Endothelial cell of umbilical vein (primary cell): ENCODE data around the gene KLHL35. TPM values are rescaled to one million over a fixed set of nuclear protein-coding genes. Genes with fewer than 3 reads are reported as not detected.

Experiments used
- BruUV-seq: library from RNA; stranded (reverse); fragments of 400-500 nt; replicated peaks from 2 replicates; lab custom pipeline; 2021; lab: Mats Ljungman, UMichigan
- CTCF ChIA-PET: fragments of 300-600, 350-600 bp; sonication (Branson Sonifier 250); formaldehyde crosslinking; loops from one replicate; lab custom pipeline; 2021; ENCODE audit warnings: antibody characterized with exemption, inconsistent platforms; lab: Charles Lee
- POLR2A ChIA-PET: fragments of 300-600, 350-600 bp; sonication (Branson Sonifier 250); formaldehyde crosslinking; loops from one replicate; lab custom pipeline; 2021; ENCODE audit warnings: antibody characterized with exemption, inconsistent platforms; lab: Charles Lee
- DNase-seq: peaks from one replicate; pipeline ENCODE4 v3.0.0-alpha.2; 2011; ENCODE audit warnings: low read depth, low spot score
- FAIRE-seq: peaks from 2 replicates; lab custom pipeline; 2011; peaks lifted over from hg19 to GRCh38; lab: Jason Lieb, UNC
- H2AFZ ChIP-seq: 2 replicates; pipeline ENCODE4 v1.6.0; 2012; ENCODE audit warnings: low read depth, low read length, control low read depth, inconsistent platforms
- H3K27ac ChIP-seq: 2 replicates; pipeline ENCODE4 v1.5.1; 2011; ENCODE audit warnings: low read depth, mild to moderate bottlenecking, control low read depth, low read length, moderate library complexity; ENCODE audit not compliant: insufficient read depth
- H3K27me3 ChIP-seq, 2 experiments: 2 replicates each; pipeline versions ENCODE4 v1.6.0 to v1.6.1; 2011; ENCODE audit warnings: low read length in 2 of 2, mixed read lengths in 1 of 2; ENCODE audit not compliant: control insufficient read depth in 2 of 2, insufficient read depth in 2 of 2
- H3K36me3 ChIP-seq, 2 experiments: 2 replicates in 1 of 2; 3 replicates in 1 of 2; pipeline ENCODE4 v1.5.1; 2011; ENCODE audit warnings: low read length in 2 of 2, mild to moderate bottlenecking in 1 of 2, moderate library complexity in 1 of 2; ENCODE audit not compliant: control insufficient read depth in 2 of 2, insufficient read depth in 2 of 2; ENCODE audit errors: extremely low read depth in 1 of 2
- H3K4me1 ChIP-seq: 3 replicates; pipeline ENCODE4 v1.5.1; 2011; ENCODE audit warnings: mild to moderate bottlenecking, low read length; ENCODE audit not compliant: control insufficient read depth, insufficient read depth; ENCODE audit errors: extremely low read depth
- H3K4me2 ChIP-seq: 2 replicates; pipeline ENCODE4 v1.6.1; 2011; ENCODE audit warnings: low read length, control low read depth, mixed read lengths; ENCODE audit not compliant: insufficient read depth
- H3K4me3 ChIP-seq, 3 experiments: fragments of 200-600 bp in 1 of 3; sonication (generic), shearing (Covaris generic) in 1 of 3; replicated peaks in 1 of 3; 2 replicates each; pipeline ENCODE4 v1.5.1; 2011 to 2016; ENCODE audit warnings: control low read depth in 3 of 3, low read length in 3 of 3, mild to moderate bottlenecking in 2 of 3, inconsistent platforms in 1 of 3, low read depth in 1 of 3, moderate library complexity in 1 of 3; ENCODE audit not compliant: insufficient read depth in 1 of 3
- H3K79me2 ChIP-seq: 2 replicates; pipeline ENCODE4 v1.6.0; 2012; ENCODE audit warnings: low read length, inconsistent platforms; ENCODE audit not compliant: control insufficient read depth, insufficient read depth
- H3K9ac ChIP-seq: replicated peaks from 2 replicates; pipeline ENCODE3; 2011; ENCODE audit warnings: low read length, control low read depth; ENCODE audit not compliant: insufficient read depth; ENCODE audit errors: extremely low read depth
- H3K9me1 ChIP-seq: replicated peaks from 3 replicates; pipeline ENCODE4 v1.6.0; 2011; ENCODE audit warnings: mild to moderate bottlenecking, low read length; ENCODE audit not compliant: control insufficient read depth, insufficient read depth; ENCODE audit errors: extremely low read depth
- H3K9me3 ChIP-seq: replicated peaks from 2 replicates; pipeline ENCODE4 v1.5.1; 2012; ENCODE audit warnings: low read length, inconsistent platforms; ENCODE audit not compliant: control insufficient read depth, insufficient read depth
- H4K20me1 ChIP-seq: replicated peaks from 2 replicates; pipeline ENCODE3; 2011; ENCODE audit warnings: mild to moderate bottlenecking, low read length; ENCODE audit not compliant: control insufficient read depth, insufficient read depth; ENCODE audit errors: extremely low read depth
- CTCF ChIP-seq, 2 donors: IDR thresholded peaks; 1 replicate in 1 of 2; 2 replicates in 1 of 2; pipeline ENCODE4 v1.5.1; 2011; ENCODE audit warnings: low read length in 2 of 2, mild to moderate bottlenecking in 2 of 2, moderate library complexity in 2 of 2, control low read depth in 1 of 2, inconsistent platforms in 1 of 2, low read depth in 1 of 2; ENCODE audit not compliant: insufficient read depth in 1 of 2; ENCODE audit errors: extremely low read depth in 1 of 2
- EZH2 ChIP-seq: IDR thresholded peaks from 2 replicates; pipeline ENCODE4 v1.6.1; 2012; ENCODE audit warnings: borderline replicate concordance, low read depth, mild to moderate bottlenecking, moderate library complexity, low read length, inconsistent platforms; ENCODE audit not compliant: severe bottlenecking
- FOS ChIP-seq: IDR thresholded peaks from 2 replicates; pipeline ENCODE4 v1.6.1; 2011; ENCODE audit warnings: mild to moderate bottlenecking, low read length, moderate library complexity, borderline replicate concordance; ENCODE audit not compliant: insufficient read depth
- GATA2 ChIP-seq: IDR thresholded peaks from 2 replicates; pipeline ENCODE4 v1.7.0; 2011; ENCODE audit warnings: low read depth, mild to moderate bottlenecking, moderate library complexity, mixed read lengths, low read length; ENCODE audit not compliant: insufficient read length, insufficient read depth
- JUN ChIP-seq: IDR thresholded peaks from 2 replicates; pipeline ENCODE4 v1.6.1; 2011; ENCODE audit warnings: borderline replicate concordance, low read depth; ENCODE audit not compliant: insufficient read length, insufficient read depth
- MAX ChIP-seq: IDR thresholded peaks from 2 replicates; pipeline ENCODE4 v1.6.1; 2011; ENCODE audit not compliant: insufficient read depth, insufficient read length
- MYC ChIP-seq: IDR thresholded peaks from one replicate; pipeline ENCODE4 v1.6.1; 2011; ENCODE audit warnings: mild to moderate bottlenecking, low read depth, low read length
- POLR2A ChIP-seq: IDR thresholded peaks from 2 replicates; pipeline ENCODE4 v1.6.1; 2012; ENCODE audit warnings: low read depth, mild to moderate bottlenecking, control low read depth, low read length
- POLR2AphosphoS5 ChIP-seq: IDR thresholded peaks from 2 replicates; pipeline ENCODE4 v1.6.1; 2012; ENCODE audit warnings: low read depth, mild to moderate bottlenecking, control low read depth, low read length, moderate library complexity; ENCODE audit not compliant: insufficient read depth
- dilution Hi-C: fragments of 300-500 bp; cut with MboI; formaldehyde crosslinking; loops from one replicate; pipeline ENCODE4 v1.15.0; 2019; ENCODE audit warnings: low sequenced_read_pairs; ENCODE audit not compliant: extremely low pct_ligation_motif_present
- intact Hi-C: fragments of 100-400 bp; cut with micrococcal nuclease; formaldehyde crosslinking; loops from one replicate; pipeline ENCODE4 v1.10.0; 2022
- polyA plus RNA-seq, 4 experiments: library from polyadenylated mRNA; depleted of rRNA in 3 of 4; stranded (reverse) in 3 of 4; unstranded in 1 of 4; fragments of >200 nt; gene quantifications; 2 replicates each; pipeline versions ENCODE4 v1.2.1 to v1.2.3, GENCODE V29; 2011 to 2012; ENCODE audit warnings: missing spikeins in 1 of 4
- total RNA-seq: library from RNA; stranded (reverse); gene quantifications from 2 replicates; pipeline ENCODE4 v1.2.3, GENCODE V29; 2021

KLHL35 gene
- total and polyA plus RNA-seq, 2 donors (not counting 3 experiments of a cell fraction or from before 2014, with no cell fraction given): 0.97 to 2.3 TPM

- CTCF ChIA-PET: interaction anchor here (1.0 kb wide), 1 partner anchor 11 kb away, joined by 3 read pairs; no protein-coding TSS in a partner anchor
- no TSS peak for BruUV-seq
- DNase-seq: no peak
- Histone ChIP-seq H3K9me1 (no peaks in the 10 kb centered on the region), H3K4me2 (no peak overlapping the region), H3K79me2 (no peaks in the 10 kb centered on the region), H3K4me3 (no peak overlapping the region), H4K20me1 (no peaks in the 10 kb centered on the region), H3K27me3 (no peaks in the 10 kb centered on the region), H3K27ac (no peak overlapping the region), H3K9me3 (no peaks in the 10 kb centered on the region), H2AFZ (no peak overlapping the region), H3K9ac (no peak overlapping the region), H3K36me3 (peaks cover 0 to 3% of the 10 kb centered on the region in 2 experiments), H3K4me1 (peaks cover 9% of the 10 kb centered on the region)
- FAIRE-seq: no peak
- intact Hi-C loops (no loop called here), dilution Hi-C loops (no loop called here)
- POLR2A ChIA-PET: no interaction called here
- TF ChIP-seq JUN: no peak
- no peak for TF ChIP-seq FOS
- TF ChIP-seq POLR2AphosphoS5: no peak
- no peak for TF ChIP-seq EZH2
- TF ChIP-seq POLR2A: no peak
- TF ChIP-seq MYC: no peak
- no peak for TF ChIP-seq CTCF (IDR thresholded peaks at IDR 0.05; ENCODE audit: extremely low read depth in 1 of 2, insufficient read depth in 1 of 2, low read depth in 1 of 2, low read length in 2 of 2)
- no peak for TF ChIP-seq GATA2
- no peak for TF ChIP-seq MAX
Measured at GRCh38 chr11:75480185-75481175, 47.5 kb upstream of the KLHL35 start.
